GM10248 (cell line): ENCODE results near the gene HSD17B3.
A peak's percentile ranks its signal among the peaks of the same experiment; 100 is the strongest.

ENCODE experiments used
- CTCF ChIA-PET: fragments of 300-600 bp; sonication (Branson Sonifier 250); formaldehyde crosslinking; extraction: SDS; loops from one replicate; lab custom pipeline; 2021; ENCODE audit warnings: antibody characterized with exemption; lab: Yijun Ruan, JAX
- POLR2A ChIA-PET: fragments of 350-650 bp; sonication (Branson Sonifier 250); formaldehyde crosslinking; extraction: SDS; loops from one replicate; lab custom pipeline; 2020; ENCODE audit warnings: antibody characterized with exemption; lab: Yijun Ruan, JAX
- DNase-seq: peaks from one replicate; pipeline ENCODE4 v3.0.0; 2012; ENCODE audit errors: extremely low spot score
- TF ChIP-seq, protein P1 (sequence below): IDR thresholded peaks from 2 replicates; pipeline ENCODE4 v1.5.1; 2012; ENCODE audit warnings: mild to moderate bottlenecking, low read depth; ENCODE audit errors: extremely low read depth, missing control alignments, control extremely low read depth

Gene HSD17B3

DNA sequence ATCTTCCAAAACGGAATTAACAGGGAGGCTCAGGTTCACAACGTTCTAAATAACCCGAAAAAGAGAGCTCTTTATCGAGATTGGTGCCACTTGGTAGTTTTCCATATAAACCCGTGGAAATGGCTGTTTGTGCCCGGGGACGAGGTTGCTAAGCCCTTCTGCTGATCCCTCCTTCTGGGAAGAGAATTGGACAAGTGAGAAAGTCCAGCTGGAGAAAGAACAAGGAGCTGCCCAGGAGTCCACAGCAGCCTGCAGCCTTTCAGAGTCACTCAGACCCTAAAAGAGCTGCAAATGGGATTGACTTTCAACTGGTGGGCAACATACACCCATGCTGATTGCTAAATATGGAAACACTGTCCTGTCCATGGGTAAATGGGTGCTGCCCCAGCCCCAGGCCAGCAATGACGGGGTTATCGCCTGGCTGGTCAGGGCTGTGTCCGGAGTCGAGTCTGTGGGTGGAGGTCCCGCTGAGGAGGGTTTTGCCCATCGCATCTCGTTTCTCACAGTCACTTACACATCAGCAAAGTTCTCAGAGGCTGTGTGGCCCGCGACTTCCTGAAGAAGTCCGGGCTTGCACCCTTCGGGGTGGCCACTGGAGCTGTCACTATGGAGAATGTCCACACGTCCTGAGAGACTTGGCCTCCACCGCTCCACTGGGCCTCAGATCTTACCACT lies 40.7 kb upstream of the HSD17B3 start:
- ChIA-PET POLR2A (no interaction called here), CTCF (interaction anchor here (0.8 to 2.2 kb wide), 5 partner anchors 11 to 50 kb away, joined by 3 to 10 read pairs (median 4); partner anchors contain the start of gene SLC35D2)
- no peak for DNase-seq
- TF ChIP-seq, protein P1, sequence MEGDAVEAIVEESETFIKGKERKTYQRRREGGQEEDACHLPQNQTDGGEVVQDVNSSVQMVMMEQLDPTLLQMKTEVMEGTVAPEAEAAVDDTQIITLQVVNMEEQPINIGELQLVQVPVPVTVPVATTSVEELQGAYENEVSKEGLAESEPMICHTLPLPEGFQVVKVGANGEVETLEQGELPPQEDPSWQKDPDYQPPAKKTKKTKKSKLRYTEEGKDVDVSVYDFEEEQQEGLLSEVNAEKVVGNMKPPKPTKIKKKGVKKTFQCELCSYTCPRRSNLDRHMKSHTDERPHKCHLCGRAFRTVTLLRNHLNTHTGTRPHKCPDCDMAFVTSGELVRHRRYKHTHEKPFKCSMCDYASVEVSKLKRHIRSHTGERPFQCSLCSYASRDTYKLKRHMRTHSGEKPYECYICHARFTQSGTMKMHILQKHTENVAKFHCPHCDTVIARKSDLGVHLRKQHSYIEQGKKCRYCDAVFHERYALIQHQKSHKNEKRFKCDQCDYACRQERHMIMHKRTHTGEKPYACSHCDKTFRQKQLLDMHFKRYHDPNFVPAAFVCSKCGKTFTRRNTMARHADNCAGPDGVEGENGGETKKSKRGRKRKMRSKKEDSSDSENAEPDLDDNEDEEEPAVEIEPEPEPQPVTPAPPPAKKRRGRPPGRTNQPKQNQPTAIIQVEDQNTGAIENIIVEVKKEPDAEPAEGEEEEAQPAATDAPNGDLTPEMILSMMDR = no peak

GRCh38 chr9:96340707-96341106 lies 38.7 kb upstream of the HSD17B3 start:
- CTCF ChIA-PET = no interaction called here
- DNase-seq = no peak
- TF ChIP-seq, protein P1 = no peak
- POLR2A ChIA-PET = no interaction called here

DNA sequence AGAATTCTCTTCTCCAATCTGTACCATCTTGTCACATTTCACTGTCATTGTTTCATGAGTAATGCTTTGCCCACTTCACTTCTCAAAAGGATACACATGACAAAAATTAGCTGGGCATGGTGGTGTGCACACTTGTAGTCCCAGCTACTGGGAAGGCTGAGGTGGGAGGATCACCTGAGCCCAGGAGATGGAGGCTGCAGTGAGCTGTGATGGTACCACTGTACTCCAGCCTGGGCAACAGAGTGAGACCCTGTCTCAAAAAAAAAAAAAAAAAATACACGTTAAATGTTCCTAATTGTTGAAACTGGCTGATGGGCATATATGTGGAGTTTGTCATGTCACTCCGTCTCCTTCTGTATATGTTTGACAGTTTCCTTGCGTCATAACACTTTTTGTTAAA lies 36.3 kb upstream of the HSD17B3 start:
- DNase-seq = no peak
- POLR2A ChIA-PET = no interaction called here
- TF ChIP-seq, protein P1 = no peak
- CTCF ChIA-PET = interaction anchor here (1.0 to 1.3 kb wide), 2 partner anchors 9 to 11 kb away, joined by 3 to 4 read pairs; no protein-coding TSS in a partner anchor

DNA sequence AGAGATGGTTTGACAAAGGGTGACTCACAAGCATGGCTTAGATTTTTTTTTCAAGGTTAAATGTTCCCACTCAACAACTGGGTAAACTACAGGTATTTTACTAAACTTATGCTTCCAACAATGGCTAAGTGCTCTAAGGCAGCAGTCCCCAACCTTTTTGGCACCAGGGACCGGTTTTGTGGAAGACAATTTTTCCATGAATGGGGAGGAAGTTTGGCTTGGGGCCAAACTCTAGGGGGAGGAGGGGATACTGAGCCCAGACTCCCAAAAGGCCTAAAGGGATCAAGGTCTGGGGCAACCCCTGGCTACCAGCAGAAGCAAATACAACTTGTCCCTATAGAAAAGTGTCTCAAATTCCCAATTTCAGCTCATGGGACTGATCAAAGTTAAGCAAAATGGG lies 32.0 kb upstream of the HSD17B3 start:
- no peak for DNase-seq
- TF ChIP-seq, protein P1 = no peak
- ChIA-PET CTCF (no interaction called here), POLR2A (no interaction called here)

DNA sequence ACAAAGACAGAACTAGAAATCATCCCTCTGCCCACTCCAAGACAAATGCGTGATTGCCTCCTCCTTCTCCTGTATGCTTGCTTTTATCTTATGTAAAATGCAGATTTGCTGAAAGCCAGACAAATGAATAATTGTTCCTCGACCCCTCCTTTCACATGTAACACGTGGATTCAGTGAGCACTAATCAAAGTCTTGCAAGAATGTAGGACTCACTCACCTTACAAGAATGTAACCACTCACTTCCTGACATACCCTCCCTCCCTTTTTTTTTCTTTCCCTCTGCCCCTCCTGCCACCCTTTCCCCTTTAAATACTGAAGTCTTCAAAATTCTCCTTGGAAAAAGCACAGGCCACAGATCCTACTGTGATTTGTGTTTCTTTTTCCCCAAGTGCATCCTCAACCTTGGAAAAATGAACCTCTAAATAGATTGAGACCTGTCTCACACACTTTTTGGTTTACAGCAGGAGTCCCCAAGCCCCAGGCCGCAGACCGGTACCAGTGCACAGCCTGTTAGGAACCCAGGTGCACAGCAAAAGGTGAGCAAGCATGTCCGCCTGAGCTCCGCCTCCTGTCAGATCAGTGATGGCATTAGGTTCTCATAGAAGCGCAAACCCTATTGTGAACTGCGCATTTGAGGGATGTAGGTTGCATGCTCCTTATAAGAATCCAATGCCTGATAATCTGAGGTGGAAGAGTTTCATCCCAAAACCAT lies 29.4 kb upstream of the HSD17B3 start:
- POLR2A ChIA-PET = no interaction called here
- TF ChIP-seq, protein P1 = no peak
- DNase-seq = no peak
- CTCF ChIA-PET = interaction anchor here (1.0 kb wide), 1 partner anchor 15 kb away, joined by 5 read pairs; no protein-coding TSS in a partner anchor

GRCh38 chr9:96327694-96328352 lies 25.8 kb upstream of the HSD17B3 start:
- CTCF ChIA-PET = interaction anchor here (0.7 to 4.4 kb wide), 22 partner anchors 9 to 346 kb away, joined by 3 to 46 read pairs (median 4); no protein-coding TSS in a partner anchor
- DNase-seq = peak; percentile 62
- POLR2A ChIA-PET = interaction anchor here (0.6 kb wide), 1 partner anchor 122 kb away, joined by 3 read pairs; the partner anchor contains the start of gene HABP4
- TF ChIP-seq, protein P1 = peak; percentile 73
